Gastrocnemius medialis (tissue), 4 donors: ENCODE results near the gene NRTN.

Source experiments
- CTCF ChIP-seq, 5 experiments: fragments of 450-650 bp in 3 of 5; fragments of 200-600 bp in 2 of 5; sonication (generic) in 2 of 5; IDR thresholded peaks in 4 of 5; conservative IDR thresholded peaks in 1 of 5; 1 replicate in 4 of 5; 2 replicates in 1 of 5; pipeline ENCODE4 v1.5.1; 2016 to 2019; ENCODE audit warnings: antibody characterized with exemption in 5 of 5, mild to moderate bottlenecking in 3 of 5, moderate library complexity in 3 of 5
- POLR2A ChIP-seq, 2 donors: fragments of 450-650 bp; IDR thresholded peaks; one replicate each; pipeline ENCODE4 v1.6.1; 2017; ENCODE audit warnings: antibody characterized with exemption in 2 of 2, mild to moderate bottlenecking in 2 of 2, moderate library complexity in 2 of 2

- TF ChIP-seq CTCF (IDR thresholded peaks at IDR 0.05 in 4 of 5, conservative IDR thresholded peaks at IDR 0.05 in 1 of 5) (no peak), POLR2A (IDR thresholded peaks at IDR 0.05) (no peak)
Observed at GRCh38 chr19:5808120-5808816, 3.4 kb downstream of the NRTN start.
